ENCODE measurements around the gene HTR1D.
"Not testable (repeated sequence)": the region's sequence is repeated elsewhere in the genome, so short reads cannot be mapped to it uniquely, and the experiment has no call there.

HTR1D gene

GRCh38 chr1:23208527-23208926 is 8.8 kb downstream of the HTR1D start:
- FAIRE-seq (no peak), DNase-seq (ENCODE audit: insufficient read length, low spot score) (no peak)
- TF ChIP-seq, protein P1, sequence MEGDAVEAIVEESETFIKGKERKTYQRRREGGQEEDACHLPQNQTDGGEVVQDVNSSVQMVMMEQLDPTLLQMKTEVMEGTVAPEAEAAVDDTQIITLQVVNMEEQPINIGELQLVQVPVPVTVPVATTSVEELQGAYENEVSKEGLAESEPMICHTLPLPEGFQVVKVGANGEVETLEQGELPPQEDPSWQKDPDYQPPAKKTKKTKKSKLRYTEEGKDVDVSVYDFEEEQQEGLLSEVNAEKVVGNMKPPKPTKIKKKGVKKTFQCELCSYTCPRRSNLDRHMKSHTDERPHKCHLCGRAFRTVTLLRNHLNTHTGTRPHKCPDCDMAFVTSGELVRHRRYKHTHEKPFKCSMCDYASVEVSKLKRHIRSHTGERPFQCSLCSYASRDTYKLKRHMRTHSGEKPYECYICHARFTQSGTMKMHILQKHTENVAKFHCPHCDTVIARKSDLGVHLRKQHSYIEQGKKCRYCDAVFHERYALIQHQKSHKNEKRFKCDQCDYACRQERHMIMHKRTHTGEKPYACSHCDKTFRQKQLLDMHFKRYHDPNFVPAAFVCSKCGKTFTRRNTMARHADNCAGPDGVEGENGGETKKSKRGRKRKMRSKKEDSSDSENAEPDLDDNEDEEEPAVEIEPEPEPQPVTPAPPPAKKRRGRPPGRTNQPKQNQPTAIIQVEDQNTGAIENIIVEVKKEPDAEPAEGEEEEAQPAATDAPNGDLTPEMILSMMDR (IDR thresholded peaks at IDR 0.05; ENCODE audit: insufficient read depth, missing control alignments): no peak

GRCh38 chr1:23207733-23208132 is 9.6 kb downstream of the HTR1D start:
- FAIRE-seq; DNase-seq (ENCODE audit: insufficient read length, low spot score): not testable (repeated sequence)

DNA sequence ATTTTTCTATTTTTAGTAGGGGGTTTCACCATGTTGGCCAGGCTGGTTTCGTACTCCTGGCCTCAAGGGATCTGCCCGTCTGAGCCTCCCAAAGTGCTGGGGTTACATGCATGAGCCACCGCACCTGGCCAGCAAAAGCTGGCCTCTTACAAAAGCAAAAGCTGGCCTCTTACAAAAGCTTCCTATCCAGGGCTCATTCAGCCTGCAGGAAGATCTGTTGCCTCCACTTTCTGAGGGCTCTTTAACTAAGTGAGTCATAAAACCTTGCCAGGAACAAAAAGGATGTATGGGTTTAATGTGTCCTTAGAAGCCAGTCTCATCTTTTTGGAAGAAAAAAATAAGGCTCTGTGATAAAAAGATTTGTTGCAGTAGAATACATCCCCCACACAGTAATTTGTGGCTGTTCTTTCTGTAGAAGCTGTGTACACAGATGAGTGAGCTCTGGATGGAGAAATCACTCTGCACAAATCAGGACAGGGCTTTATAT is 15.0 kb downstream of the HTR1D start:
- FAIRE-seq (no peak), DNase-seq (ENCODE audit: insufficient read length, low spot score) (no peak)
- TF ChIP-seq, protein P1 (IDR thresholded peaks at IDR 0.05; ENCODE audit: insufficient read depth, missing control alignments): no peak

GRCh38 chr1:23200883-23201282 is 16.4 kb downstream of the HTR1D start:
- DNase-seq (ENCODE audit: insufficient read length, low spot score) (no peak), FAIRE-seq (no peak)
- TF ChIP-seq, protein P1 (IDR thresholded peaks at IDR 0.05; ENCODE audit: insufficient read depth, missing control alignments): no peak

GRCh38 chr1:23198373-23198772 is 18.9 kb downstream of the HTR1D start:
- FAIRE-seq (no peak), DNase-seq (ENCODE audit: insufficient read length, low spot score) (no peak)
- TF ChIP-seq, protein P1 (IDR thresholded peaks at IDR 0.05; ENCODE audit: insufficient read depth, missing control alignments): no peak

DNA sequence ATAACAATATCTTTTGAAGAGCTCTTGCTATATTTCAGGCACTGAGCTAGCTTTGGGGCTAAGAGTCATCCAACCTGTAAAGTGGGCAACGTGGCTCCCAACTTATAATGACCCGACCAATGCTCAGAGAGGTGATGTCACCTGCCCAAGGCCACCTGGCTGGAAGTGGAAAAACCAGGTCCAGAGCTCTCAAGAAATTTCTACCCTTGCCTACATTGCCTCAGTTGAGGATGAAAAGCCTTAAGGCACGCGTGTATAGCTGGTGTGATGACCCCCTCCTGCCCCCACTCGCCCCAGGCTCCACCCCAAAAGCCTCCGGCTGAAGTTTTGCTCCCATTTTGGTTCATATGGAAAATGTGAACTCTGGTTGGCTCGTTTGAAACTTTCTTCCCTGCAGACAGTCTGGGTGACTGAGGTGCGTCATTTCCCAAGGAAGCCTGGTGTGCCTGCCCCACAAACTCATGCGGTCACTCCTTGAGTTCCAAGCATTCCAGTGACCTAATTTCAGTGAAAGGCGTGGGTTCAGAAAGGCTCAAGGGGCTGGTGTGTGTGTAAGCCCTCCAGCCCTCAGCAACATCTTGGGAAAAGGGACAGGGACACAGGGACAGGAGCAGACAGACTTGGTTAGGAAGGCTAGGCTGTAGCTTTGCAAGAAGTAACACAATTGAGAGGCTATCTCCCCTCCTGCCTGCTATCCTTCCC is 20.5 kb downstream of the HTR1D start:
- TF ChIP-seq, protein P1 (IDR thresholded peaks at IDR 0.05; ENCODE audit: insufficient read depth, missing control alignments): no peak
- DNase-seq (ENCODE audit: insufficient read length, low spot score) (no peak), FAIRE-seq (no peak)

- DNase-seq (ENCODE audit: insufficient read length, low spot score) (no peak), FAIRE-seq (no peak)
Measured at GRCh38 chr1:23194119-23194984, 22.9 kb downstream of the HTR1D start.

More at GRCh38 chr1:23194119-23194984, 22.9 kb downstream of the HTR1D start:
- TF ChIP-seq, protein P1 (IDR thresholded peaks at IDR 0.05; ENCODE audit: insufficient read depth, missing control alignments): no peak
